ENCODE results near the gene ANK3.

Gene ANK3

GRCh38 chr10:60048091-60048501 lies 341.6 kb downstream of the ANK3 start:
- TF ChIP-seq SIN3A (IDR thresholded peaks at IDR 0.05; ENCODE audit: borderline replicate concordance, insufficient read depth, low read length) (no peak), REST (IDR thresholded peaks at IDR 0.05; ENCODE audit: insufficient read depth in 1 of 2, low read depth in 2 of 2, low read length in 2 of 2) (no peak), FOXP2 (optimal IDR thresholded peaks at IDR 0.05; ENCODE audit: borderline replicate concordance, extremely low read depth, extremely low read length, insufficient read depth) (no peak), TAF1 (IDR thresholded peaks at IDR 0.05; ENCODE audit: borderline replicate concordance, insufficient read depth, low read length) (no peak), POLR2AphosphoS5 (IDR thresholded peaks at IDR 0.05; ENCODE audit: low read depth, low read length) (no peak)

GRCh38 chr10:60045571-60045970 lies 344.1 kb downstream of the ANK3 start:
- TF ChIP-seq REST (IDR thresholded peaks at IDR 0.05; ENCODE audit: insufficient read depth in 1 of 2, low read depth in 2 of 2, low read length in 2 of 2) (no peak), TAF1 (IDR thresholded peaks at IDR 0.05; ENCODE audit: borderline replicate concordance, insufficient read depth, low read length) (no peak), SIN3A (IDR thresholded peaks at IDR 0.05; ENCODE audit: borderline replicate concordance, insufficient read depth, low read length) (no peak), POLR2AphosphoS5 (IDR thresholded peaks at IDR 0.05; ENCODE audit: low read depth, low read length) (no peak), FOXP2 (optimal IDR thresholded peaks at IDR 0.05; ENCODE audit: borderline replicate concordance, extremely low read depth, extremely low read length, insufficient read depth) (no peak)

- TF ChIP-seq POLR2AphosphoS5 (IDR thresholded peaks at IDR 0.05; ENCODE audit: low read depth, low read length) (no peak), TAF1 (IDR thresholded peaks at IDR 0.05; ENCODE audit: borderline replicate concordance, insufficient read depth, low read length) (no peak), SIN3A (IDR thresholded peaks at IDR 0.05; ENCODE audit: borderline replicate concordance, insufficient read depth, low read length) (no peak), FOXP2 (optimal IDR thresholded peaks at IDR 0.05; ENCODE audit: borderline replicate concordance, extremely low read depth, extremely low read length, insufficient read depth) (no peak), REST (IDR thresholded peaks at IDR 0.05; ENCODE audit: insufficient read depth in 1 of 2, low read depth in 2 of 2, low read length in 2 of 2) (no peak)
Measured at GRCh38 chr10:60044971-60045370, 344.7 kb downstream of the ANK3 start.

GRCh38 chr10:60044242-60044641 lies 345.4 kb downstream of the ANK3 start:
- no peak for TF ChIP-seq REST (IDR thresholded peaks at IDR 0.05; ENCODE audit: insufficient read depth in 1 of 2, low read depth in 2 of 2, low read length in 2 of 2)
- no peak for TF ChIP-seq SIN3A (IDR thresholded peaks at IDR 0.05; ENCODE audit: borderline replicate concordance, insufficient read depth, low read length)
- TF ChIP-seq FOXP2 (optimal IDR thresholded peaks at IDR 0.05; ENCODE audit: borderline replicate concordance, extremely low read depth, extremely low read length, insufficient read depth), result no peak
- no peak for TF ChIP-seq TAF1 (IDR thresholded peaks at IDR 0.05; ENCODE audit: borderline replicate concordance, insufficient read depth, low read length)
- no peak for TF ChIP-seq POLR2AphosphoS5 (IDR thresholded peaks at IDR 0.05; ENCODE audit: low read depth, low read length)
